H1 (cell line): ENCODE measurements around the gene PPP1R14C. TPM values are rescaled to one million over a fixed set of nuclear protein-coding genes. Genes with fewer than 3 reads are reported as not detected.

Experiments
- CTCF ChIA-PET: fragments of 300-600 bp; sonication (Branson Sonifier 250); formaldehyde crosslinking; loops from one replicate; lab custom pipeline; 2021; ENCODE audit not compliant: partially characterized antibody; lab: Charles Lee
- POLR2A ChIA-PET: fragments of 300-600 bp; sonication (Branson Sonifier 250); formaldehyde crosslinking; loops from one replicate; lab custom pipeline; 2021; ENCODE audit warnings: inconsistent platforms; ENCODE audit not compliant: partially characterized antibody; lab: Charles Lee
- DNase-seq, 2 experiments: peaks; one replicate each; pipeline versions ENCODE4 v3.0.0 to v3.0.0-alpha.2; 2010 to 2022; ENCODE audit warnings: low spot score in 2 of 2, low read depth in 1 of 2, mixed read lengths in 1 of 2
- FAIRE-seq: peaks from 2 replicates; lab custom pipeline; 2011; peaks lifted over from hg19 to GRCh38; lab: Jason Lieb, UNC
- H2AFZ ChIP-seq: 2 replicates; pipeline ENCODE4 v1.8.1; 2012; ENCODE audit warnings: low read length, inconsistent platforms
- H2AK5ac ChIP-seq: 2 replicates; pipeline ENCODE4 v1.6.1; 2013; ENCODE audit warnings: low read depth, low read length
- H2BK120ac ChIP-seq: replicated peaks from 2 replicates; pipeline ENCODE3; 2013; ENCODE audit warnings: low read depth, low read length, inconsistent platforms
- H2BK12ac ChIP-seq: 2 replicates; pipeline ENCODE4 v1.6.1; 2013; ENCODE audit warnings: low read depth, low read length
- H2BK15ac ChIP-seq: 2 replicates; pipeline ENCODE4 v1.6.1; 2013; ENCODE audit warnings: low read length
- H2BK20ac ChIP-seq: 2 replicates; pipeline ENCODE4 v1.6.1; 2013; ENCODE audit warnings: low read length
- H2BK5ac ChIP-seq: 2 replicates; pipeline ENCODE4 v1.6.1; 2013; ENCODE audit warnings: low read depth, low read length
- H3K14ac ChIP-seq: 2 replicates; pipeline ENCODE4 v1.6.1; 2013; ENCODE audit warnings: inconsistent platforms; ENCODE audit not compliant: insufficient read length
- H3K18ac ChIP-seq: 2 replicates; pipeline ENCODE4 v1.6.1; 2013; ENCODE audit warnings: low read length; ENCODE audit errors: extremely low read depth
- H3K23ac ChIP-seq: 2 replicates; pipeline ENCODE4 v1.6.1; 2013; ENCODE audit warnings: inconsistent platforms; ENCODE audit not compliant: insufficient read length
- H3K23me2 ChIP-seq: 2 replicates; pipeline ENCODE4 v1.6.1; 2013; ENCODE audit warnings: low read depth, low read length
- H3K27ac ChIP-seq: 2 replicates; pipeline ENCODE4 v1.6.1; 2011; ENCODE audit warnings: low read depth, low read length, inconsistent platforms
- H3K27me3 ChIP-seq, 4 experiments: replicated peaks in 1 of 4; 1 replicate in 1 of 4; 2 replicates in 3 of 4; pipeline versions ENCODE4 v1.6.1 to v1.8.1; 2011 to 2013; ENCODE audit warnings: low read length in 3 of 4, mild to moderate bottlenecking in 3 of 4, inconsistent platforms in 2 of 4, mixed read lengths in 2 of 4, moderate library complexity in 1 of 4; ENCODE audit not compliant: control insufficient read depth in 3 of 4, insufficient read depth in 3 of 4; ENCODE audit errors: extremely low read depth in 1 of 4
- H3K36me3 ChIP-seq, 4 experiments: 2 replicates each; pipeline versions ENCODE4 v1.6.1 to v1.8.1; 2011 to 2013; ENCODE audit warnings: mild to moderate bottlenecking in 4 of 4, low read length in 3 of 4, moderate library complexity in 2 of 4, control low read depth in 1 of 4, inconsistent platforms in 1 of 4; ENCODE audit not compliant: insufficient read depth in 4 of 4, control insufficient read depth in 2 of 4
- H3K4ac ChIP-seq: replicated peaks from 2 replicates; pipeline ENCODE3; 2013; ENCODE audit warnings: low read length, low read depth, mixed read lengths, inconsistent platforms; ENCODE audit not compliant: insufficient read length
- H3K4me1 ChIP-seq, 4 experiments: replicated peaks in 1 of 4; 1 replicate in 1 of 4; 2 replicates in 3 of 4; pipeline versions ENCODE4 v1.6.1 to v1.8.1; 2011 to 2013; ENCODE audit warnings: low read length in 3 of 4, inconsistent platforms in 2 of 4, mixed read lengths in 1 of 4; ENCODE audit not compliant: insufficient read depth in 4 of 4, control insufficient read depth in 3 of 4
- H3K4me2 ChIP-seq, 2 experiments: 2 replicates each; pipeline versions ENCODE4 v1.6.1 to v1.8.1; 2011 to 2013; ENCODE audit warnings: low read depth in 2 of 2, low read length in 2 of 2, control low read depth in 1 of 2, inconsistent platforms in 1 of 2, mild to moderate bottlenecking in 1 of 2; ENCODE audit not compliant: insufficient read depth in 1 of 2
- H3K4me3 ChIP-seq, 4 experiments: fragments of 200-600, 300-600 bp in 1 of 4; sonication (generic), shearing (Covaris generic), sonication (Bioruptor Twin) in 1 of 4; 2 replicates each; pipeline versions ENCODE4 v1.5.1 to v1.8.1; 2011 to 2016; ENCODE audit warnings: low read length in 4 of 4, low read depth in 3 of 4, control low read depth in 2 of 4, inconsistent platforms in 2 of 4, mild to moderate bottlenecking in 2 of 4, mixed read lengths in 1 of 4, moderate library complexity in 1 of 4; ENCODE audit not compliant: insufficient read depth in 2 of 4; ENCODE audit errors: extremely low read depth in 1 of 4
- H3K56ac ChIP-seq: replicated peaks from 2 replicates; pipeline ENCODE3; 2013; ENCODE audit warnings: low read depth, mild to moderate bottlenecking, mixed read lengths, low read length, inconsistent platforms; ENCODE audit not compliant: insufficient read length
- H3K79me1 ChIP-seq: 2 replicates; pipeline ENCODE4 v1.6.1; 2013; ENCODE audit warnings: low read depth, low read length, control low read depth
- H3K79me2 ChIP-seq, 2 experiments: 2 replicates each; pipeline versions ENCODE4 v1.6.1 to v1.8.1; 2012 to 2013; ENCODE audit warnings: low read length in 2 of 2, mild to moderate bottlenecking in 2 of 2, inconsistent platforms in 1 of 2; ENCODE audit not compliant: insufficient read depth in 2 of 2, control insufficient read depth in 1 of 2
- H3K9ac ChIP-seq, 4 experiments: replicated peaks in 1 of 4; 1 replicate in 1 of 4; 2 replicates in 3 of 4; pipeline versions ENCODE4 v1.6.1 to v1.8.1; 2011 to 2013; ENCODE audit warnings: low read depth in 3 of 4, low read length in 3 of 4, control low read depth in 2 of 4, mild to moderate bottlenecking in 2 of 4, moderate library complexity in 2 of 4, inconsistent platforms in 1 of 4; ENCODE audit errors: extremely low read depth in 1 of 4
- H3K9me3 ChIP-seq, 2 experiments: 2 replicates each; pipeline versions ENCODE4 v1.6.1 to v1.8.1; 2012 to 2013; ENCODE audit warnings: mild to moderate bottlenecking in 2 of 2, moderate library complexity in 2 of 2, control low read depth in 1 of 2, inconsistent platforms in 1 of 2, low read depth in 1 of 2, low read length in 1 of 2, mixed read lengths in 1 of 2; ENCODE audit not compliant: insufficient read depth in 2 of 2
- H4K20me1 ChIP-seq, 2 experiments: replicated peaks in 1 of 2; 2 replicates each; pipeline versions ENCODE3 to v1.8.1; 2011 to 2013; ENCODE audit warnings: inconsistent platforms in 2 of 2, low read length in 2 of 2, mild to moderate bottlenecking in 1 of 2; ENCODE audit not compliant: insufficient read depth in 2 of 2, control insufficient read depth in 1 of 2
- H4K5ac ChIP-seq: 2 replicates; pipeline ENCODE4 v1.6.1; 2013; ENCODE audit warnings: low read length, low read depth, mixed read lengths, inconsistent platforms; ENCODE audit not compliant: insufficient read length
- H4K8ac ChIP-seq: 2 replicates; pipeline ENCODE4 v1.8.0; 2013; ENCODE audit warnings: mild to moderate bottlenecking, moderate library complexity, low read length, inconsistent platforms; ENCODE audit not compliant: insufficient read depth; ENCODE audit errors: extremely low read depth
- H4K91ac ChIP-seq: replicated peaks from 2 replicates; pipeline ENCODE3; 2013; ENCODE audit warnings: low read length, mixed read lengths, inconsistent platforms; ENCODE audit not compliant: insufficient read length
- HDAC6 ChIP-seq: IDR thresholded peaks from one replicate; pipeline ENCODE4 v1.7.1; 2012; ENCODE audit warnings: low read depth, mild to moderate bottlenecking, inconsistent platforms, low read length, moderate library complexity
- NRF1 ChIP-seq: IDR thresholded peaks from 2 replicates; pipeline ENCODE4 v1.6.1; 2011; ENCODE audit warnings: mild to moderate bottlenecking, low read depth, low read length, improper control_type of control experiment
- RFX5 ChIP-seq: IDR thresholded peaks from 2 replicates; pipeline ENCODE4 v1.6.1; 2011; ENCODE audit warnings: low read depth, low read length, improper control_type of control experiment, borderline replicate concordance
- SP1 ChIP-seq: IDR thresholded peaks from 2 replicates; pipeline ENCODE4 v1.6.1; 2011; ENCODE audit warnings: low read depth, low read length
- SP4 ChIP-seq: IDR thresholded peaks from 2 replicates; pipeline ENCODE4 v1.6.1; 2012; ENCODE audit warnings: low read length, inconsistent platforms
- SRF ChIP-seq: IDR thresholded peaks from 2 replicates; pipeline ENCODE4 v1.6.1; 2011; ENCODE audit warnings: mild to moderate bottlenecking, low read depth, low read length, moderate library complexity
- YY1 ChIP-seq: IDR thresholded peaks from 2 replicates; pipeline ENCODE4 v1.6.1; 2011; ENCODE audit warnings: low read depth, mild to moderate bottlenecking, low read length
- WGBS, 2 experiments: shearing (Covaris generic) in 1 of 2; methylation state at CpG; one replicate each; pipeline versions ENCODE4 v1.1.6 to v1.1.7; 2013 to 2015; ENCODE audit warnings: low lambda C conversion rate in 2 of 2, mixed read lengths in 2 of 2, inconsistent platforms in 1 of 2, low coverage in 1 of 2, missing lambda C conversion rate in 1 of 2; ENCODE audit not compliant: insufficient replicate concordance in 2 of 2, insufficient coverage in 1 of 2, insufficient read length in 1 of 2; ENCODE audit errors: extremely low coverage in 1 of 2, missing lambda C conversion rate in 1 of 2; 5-methylcytosine and 5-hydroxymethylcytosine counted together
- polyA plus RNA-seq, 7 experiments: library from polyadenylated mRNA; depleted of rRNA in 3 of 7; stranded (reverse) in 5 of 7; unstranded in 2 of 7; fragments of >200 nt in 5 of 7; fragments of 200-250 nt in 2 of 7; gene quantifications; 1 replicate in 5 of 7; 2 replicates in 1 of 7; 4 replicates in 1 of 7; pipeline versions ENCODE4 v1.2.1 to v1.2.3, GENCODE V29; 2011 to 2013; ENCODE audit warnings: missing spikeins in 2 of 7, mixed read lengths in 2 of 7
- total RNA-seq: library from RNA; stranded (reverse); fragmentation: NEBNext Ultra II Directional; extraction: Animal tissue kit (Norgen Biotek cat#: 25700); gene quantifications from 2 replicates; pipeline ENCODE4 v1.2.1, GENCODE V29; 2021
- TF ChIP-seq, protein P1 (sequence below): IDR thresholded peaks from 2 replicates; pipeline ENCODE4 v1.6.1; 2012; ENCODE audit warnings: inconsistent platforms

PPP1R14C gene
- total and polyA plus RNA-seq, 2 of the 8 experiments (the other 6 are each of a cell fraction or from before 2014, with no cell fraction given): 0.30 to 0.61 TPM

DNA sequence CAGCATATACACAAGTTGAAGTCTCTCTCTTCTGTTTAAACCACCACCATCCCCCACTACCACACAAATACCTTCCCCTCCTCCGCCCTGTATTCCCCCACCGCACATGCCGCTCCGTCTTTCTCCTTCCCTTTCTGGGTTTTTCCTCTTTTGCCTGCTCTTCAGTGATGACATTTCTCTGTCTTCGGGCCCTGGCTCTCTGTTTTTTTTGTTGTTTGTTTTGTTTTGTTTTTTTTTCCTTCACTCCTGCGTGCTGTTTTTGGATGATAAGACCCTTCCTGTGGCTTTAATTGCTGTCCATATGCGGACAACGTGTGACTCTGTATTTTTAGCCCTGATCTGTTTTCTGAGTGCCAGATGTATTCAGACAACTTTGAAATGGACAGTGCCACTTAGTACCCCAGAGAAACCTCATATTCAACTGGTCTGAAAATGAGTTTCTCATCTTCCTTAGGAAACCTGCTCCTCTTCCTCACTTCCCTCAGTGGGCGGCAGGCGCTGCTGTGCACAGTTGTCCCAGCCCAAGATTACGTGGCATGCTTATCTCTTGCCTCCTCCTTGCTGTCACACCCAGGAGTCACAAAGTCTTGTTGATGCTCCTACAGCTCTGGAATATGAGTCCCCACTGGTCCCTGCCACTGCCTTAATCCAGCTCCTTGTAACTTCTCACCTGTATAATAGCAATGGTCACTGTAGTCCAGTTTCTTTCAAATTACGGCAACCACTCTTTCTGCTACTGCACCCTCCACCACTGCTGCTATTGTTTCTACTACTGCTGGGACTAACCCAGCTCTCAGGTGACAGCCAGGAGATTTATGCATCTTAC lies 8.2 kb downstream of the PPP1R14C start:
- FAIRE-seq: no peak
- H3K4me2 ChIP-seq: peak overlapping the region; percentile 0 to 38; a peak in 2 of 4 replicates
- H3K27ac ChIP-seq: no peak overlapping the region

More for the DNA sequence above, 8.2 kb downstream of the PPP1R14C start:
- H3K79me2 ChIP-seq: no peaks in the 10 kb centered on the region
- WGBS, 2 experiments: 65% methylated on average over 12 of the region's 12 CpGs; no CpG with 5 or more reads in 1 of the 2 experiments
- no peak overlapping the region for H2BK120ac ChIP-seq
- H3K9ac ChIP-seq: no peak overlapping the region
- H2AK5ac ChIP-seq: no peak overlapping the region
- no peak overlapping the region for H3K14ac ChIP-seq
- H3K4me1 ChIP-seq: peaks cover 2 to 6% (median 5%) of the 10 kb centered on the region in 4 experiments; a peak in 5 of 7 replicates
- no peak for TF ChIP-seq HDAC6
- TF ChIP-seq, protein P1, sequence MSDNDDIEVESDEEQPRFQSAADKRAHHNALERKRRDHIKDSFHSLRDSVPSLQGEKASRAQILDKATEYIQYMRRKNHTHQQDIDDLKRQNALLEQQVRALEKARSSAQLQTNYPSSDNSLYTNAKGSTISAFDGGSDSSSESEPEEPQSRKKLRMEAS: no peak
- no peak for TF ChIP-seq YY1
- no peak for TF ChIP-seq SRF
- TF ChIP-seq SP1: peak; percentile 67
- no peak for TF ChIP-seq NRF1
- no peak for TF ChIP-seq RFX5
- TF ChIP-seq SP4: no peak
- H3K4ac ChIP-seq: no peak overlapping the region
- no peak overlapping the region for H3K23ac ChIP-seq
- no peaks in the 10 kb centered on the region for H3K79me1 ChIP-seq
- POLR2A ChIA-PET: interaction anchor here (1.1 kb wide), 1 partner anchor 16 kb away, joined by 3 read pairs; no protein-coding TSS in a partner anchor
- H2BK5ac ChIP-seq: no peak overlapping the region
- no peak overlapping the region for H2BK12ac ChIP-seq
- H3K23me2 ChIP-seq: no peaks in the 10 kb centered on the region
- no peak overlapping the region for H4K8ac ChIP-seq
- no peak overlapping the region for H3K4me3 ChIP-seq
- CTCF ChIA-PET: interaction anchor here (0.6 to 1.6 kb wide), 2 partner anchors 28 to 29 kb away, joined by 3 read pairs; no protein-coding TSS in a partner anchor
- H3K36me3 ChIP-seq: no peaks in the 10 kb centered on the region
- H3K9me3 ChIP-seq: no peaks in the 10 kb centered on the region
- no peak overlapping the region for H2BK15ac ChIP-seq
- no peak overlapping the region for H2BK20ac ChIP-seq
- no peak overlapping the region for H4K91ac ChIP-seq
- H3K27me3 ChIP-seq: peaks cover 0 to 10% (median 1%) of the 10 kb centered on the region in 4 experiments; a peak in 4 of 7 replicates
- DNase-seq: no peak
- H2AFZ ChIP-seq: 0 out of 2 replicates have a peak overlapping the region, but pooled peaks have one; percentile 35
- H3K56ac ChIP-seq: no peak overlapping the region
- no peak overlapping the region for H3K18ac ChIP-seq
- no peaks in the 10 kb centered on the region for H4K20me1 ChIP-seq
- no peak overlapping the region for H4K5ac ChIP-seq
